PC-9 (cell line): ENCODE data around the gene SIK3. TPM values are rescaled to one million over a fixed set of nuclear protein-coding genes. Genes with fewer than 3 reads are reported as not detected.

ENCODE experiments used
- BruUV-seq: library from RNA; stranded (reverse); fragments of 400-500 nt; replicated peaks from 2 replicates; lab custom pipeline; 2021; lab: Mats Ljungman, UMichigan
- CTCF ChIA-PET: fragments of 300-600 bp; sonication (Branson Sonifier 250); formaldehyde crosslinking; loops from one replicate; lab custom pipeline; 2022; ENCODE audit warnings: antibody characterized with exemption; lab: Charles Lee
- POLR2A ChIA-PET: fragments of 300-600 bp; sonication (Branson Sonifier 250); formaldehyde crosslinking; loops from one replicate; lab custom pipeline; 2022; ENCODE audit warnings: antibody characterized with exemption; ENCODE audit not compliant: unreplicated experiment; lab: Charles Lee
- DNase-seq, 2 experiments: peaks; one replicate each; pipeline versions ENCODE4 v3.0.0 to v3.0.0-alpha.2; 2015 to 2022; ENCODE audit warnings: mixed read lengths in 1 of 2
- H2AFZ ChIP-seq: fragments of 200-600 bp; sonication (generic); 2 replicates; pipeline ENCODE4 v1.8.1; 2017; ENCODE audit warnings: antibody characterized with exemption
- H3F3A ChIP-seq: fragments of 200-600 bp; sonication (generic); 2 replicates; pipeline ENCODE4 v1.8.1; 2017; ENCODE audit warnings: antibody characterized with exemption, mild to moderate bottlenecking, low read depth; ENCODE audit not compliant: insufficient read depth
- H3K27ac ChIP-seq: fragments of 200-600 bp; sonication (generic); 2 replicates; pipeline ENCODE4 v1.6.1; 2016; ENCODE audit warnings: mixed run types
- H3K27me3 ChIP-seq: fragments of 200-600 bp; sonication (generic); 2 replicates; pipeline ENCODE4 v1.6.1; 2016; ENCODE audit warnings: low read depth, mixed run types; ENCODE audit not compliant: insufficient read depth
- H3K36me3 ChIP-seq: fragments of 200-600 bp; sonication (generic); 2 replicates; pipeline ENCODE4 v1.6.1; 2016; ENCODE audit warnings: low read depth, mixed run types
- H3K4me1 ChIP-seq: fragments of 200-600 bp; sonication (generic); replicated peaks from 2 replicates; pipeline ENCODE4 v1.6.1; 2016; ENCODE audit warnings: mixed run types; ENCODE audit not compliant: insufficient read depth
- H3K4me2 ChIP-seq: fragments of 200-600 bp; sonication (generic); 2 replicates; pipeline ENCODE4 v1.6.1; 2017; ENCODE audit warnings: mixed run types
- H3K4me3 ChIP-seq: fragments of 200-600 bp; sonication (generic); 2 replicates; pipeline ENCODE4 v1.6.1; 2016; ENCODE audit warnings: mixed run types
- H3K79me2 ChIP-seq: fragments of 200-600 bp; sonication (generic); 2 replicates; pipeline ENCODE4 v1.6.1; 2017; ENCODE audit warnings: low read depth, mixed run types
- H3K9me2 ChIP-seq: fragments of 200-600 bp; sonication (generic); 2 replicates; pipeline ENCODE4 v1.8.1; 2017; ENCODE audit warnings: mild to moderate bottlenecking; ENCODE audit not compliant: insufficient read depth
- H3K9me3 ChIP-seq: fragments of 200-600 bp; sonication (generic); 2 replicates; pipeline ENCODE4 v1.8.1; 2016; ENCODE audit warnings: low read depth; ENCODE audit not compliant: insufficient read depth
- H4K20me1 ChIP-seq: fragments of 200-600 bp; sonication (generic); 2 replicates; pipeline ENCODE4 v1.8.1; 2017; ENCODE audit not compliant: insufficient read depth
- EZH2 ChIP-seq: fragments of 200-600 bp; sonication (generic); IDR thresholded peaks from 2 replicates; pipeline ENCODE4 v1.8.0; 2017; ENCODE audit warnings: antibody characterized with exemption, low read depth
- intact Hi-C: fragments of 100-400 bp; cut with micrococcal nuclease; formaldehyde crosslinking; loops from one replicate; pipeline ENCODE4 v1.10.0; 2022; ENCODE audit not compliant: unreplicated experiment
- total RNA-seq: library from RNA; stranded (reverse); gene quantifications from 2 replicates; pipeline ENCODE4 v1.2.3, GENCODE V29; 2021
- TF ChIP-seq, protein P1 (sequence below): fragments of 200-600 bp; sonication (generic); conservative IDR thresholded peaks from 2 replicates; pipeline ENCODE4 v1.6.1; 2017; ENCODE audit warnings: mixed run types, antibody characterized with exemption, mild to moderate bottlenecking, moderate library complexity

Gene SIK3
- total RNA-seq, 1 experiment from 2014 or later: 30.2 TPM

- Histone ChIP-seq H3K79me2 (no peaks in the 10 kb centered on the region), H3K27ac (no peak overlapping the region), H3K27me3 (no peaks in the 10 kb centered on the region), H3K4me3 (no peak overlapping the region), H3K9me3 (no peaks in the 10 kb centered on the region), H4K20me1 (no peaks in the 10 kb centered on the region), H2AFZ (no peak overlapping the region), H3K36me3 (no peaks in the 10 kb centered on the region), H3F3A (peaks cover 5% of the 10 kb centered on the region), H3K4me2 (no peak overlapping the region), H3K9me2 (no peaks in the 10 kb centered on the region), H3K4me1 (peaks cover 8% of the 10 kb centered on the region; the same call in 1 of the 2 replicates)
- ChIA-PET POLR2A (interaction anchor here (0.7 kb wide), 1 partner anchor 436 kb away, joined by 3 read pairs; no protein-coding TSS in a partner anchor), CTCF (no interaction called here)
- no TSS peak for BruUV-seq
- intact Hi-C loops: no loop called here
- no peak for DNase-seq
- TF ChIP-seq, protein P1, sequence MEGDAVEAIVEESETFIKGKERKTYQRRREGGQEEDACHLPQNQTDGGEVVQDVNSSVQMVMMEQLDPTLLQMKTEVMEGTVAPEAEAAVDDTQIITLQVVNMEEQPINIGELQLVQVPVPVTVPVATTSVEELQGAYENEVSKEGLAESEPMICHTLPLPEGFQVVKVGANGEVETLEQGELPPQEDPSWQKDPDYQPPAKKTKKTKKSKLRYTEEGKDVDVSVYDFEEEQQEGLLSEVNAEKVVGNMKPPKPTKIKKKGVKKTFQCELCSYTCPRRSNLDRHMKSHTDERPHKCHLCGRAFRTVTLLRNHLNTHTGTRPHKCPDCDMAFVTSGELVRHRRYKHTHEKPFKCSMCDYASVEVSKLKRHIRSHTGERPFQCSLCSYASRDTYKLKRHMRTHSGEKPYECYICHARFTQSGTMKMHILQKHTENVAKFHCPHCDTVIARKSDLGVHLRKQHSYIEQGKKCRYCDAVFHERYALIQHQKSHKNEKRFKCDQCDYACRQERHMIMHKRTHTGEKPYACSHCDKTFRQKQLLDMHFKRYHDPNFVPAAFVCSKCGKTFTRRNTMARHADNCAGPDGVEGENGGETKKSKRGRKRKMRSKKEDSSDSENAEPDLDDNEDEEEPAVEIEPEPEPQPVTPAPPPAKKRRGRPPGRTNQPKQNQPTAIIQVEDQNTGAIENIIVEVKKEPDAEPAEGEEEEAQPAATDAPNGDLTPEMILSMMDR: no peak
- no peak for TF ChIP-seq EZH2
Observed at GRCh38 chr11:116794851-116795250, 303.4 kb downstream of the SIK3 start.

DNA sequence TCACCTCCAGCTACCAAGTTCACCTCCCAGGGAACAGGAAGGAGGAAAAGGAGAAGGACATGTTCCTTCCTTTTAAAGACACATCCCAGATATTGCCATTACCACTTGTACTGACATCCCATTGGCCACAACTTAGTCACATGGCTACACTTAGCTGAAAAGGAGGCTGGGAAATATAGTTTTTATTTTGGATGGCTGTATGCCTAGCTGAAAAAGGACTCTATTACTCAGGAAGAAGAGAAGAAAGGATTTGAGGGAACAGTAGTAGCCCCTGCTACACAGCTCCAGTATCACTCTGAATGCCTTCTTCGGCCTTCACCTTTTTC, 304.5 kb downstream of the SIK3 start:
- Histone ChIP-seq H3K27me3 (no peaks in the 10 kb centered on the region), H4K20me1 (no peaks in the 10 kb centered on the region), H3K4me2 (no peak overlapping the region), H3K9me2 (no peaks in the 10 kb centered on the region), H3K79me2 (no peaks in the 10 kb centered on the region), H3K36me3 (no peaks in the 10 kb centered on the region), H3K4me3 (no peak overlapping the region), H3F3A (peaks cover 5% of the 10 kb centered on the region), H3K27ac (no peak overlapping the region), H2AFZ (no peak overlapping the region; the same call in 1 of the 2 replicates), H3K9me3 (no peaks in the 10 kb centered on the region), H3K4me1 (peaks cover 8% of the 10 kb centered on the region; the same call in 1 of the 2 replicates)
- no peak for DNase-seq
- ChIA-PET CTCF (interaction anchor here (1.3 kb wide), 1 partner anchor 42 kb away, joined by 4 read pairs; no protein-coding TSS in a partner anchor), POLR2A (interaction anchor here (0.7 kb wide), 1 partner anchor 285 kb away, joined by 7 read pairs; no protein-coding TSS in a partner anchor)
- no TSS peak for BruUV-seq
- intact Hi-C loops: no loop called here
- TF ChIP-seq, protein P1: no peak
- TF ChIP-seq EZH2: no peak

Other genes starting within 250 kb of the SIK3 start
- 83.7 and 91.3 TPM in 2 replicates for gene PAFAH1B2, start 45.9 kb upstream of the SIK3 start, total RNA-seq
- gene SIDT2, start 80.3 kb upstream of the SIK3 start, total RNA-seq: 20.1 and 20.3 TPM in 2 replicates
- 11.0 and 16.9 TPM in 2 replicates for gene TAGLN, start 100.9 kb upstream of the SIK3 start, total RNA-seq
- gene PCSK7, start 133.6 kb upstream of the SIK3 start, total RNA-seq: 41.6 and 50.4 TPM in 2 replicates
- gene RNF214, start 134.2 kb upstream of the SIK3 start, total RNA-seq: 27.2 and 28.1 TPM in 2 replicates
- 5.7 and 8.8 TPM in 2 replicates for gene BACE1-AS, start 192.9 kb upstream of the SIK3 start, total RNA-seq
- gene BACE1, start 217.8 kb upstream of the SIK3 start, total RNA-seq: 9.6 and 10.6 TPM in 2 replicates
- gene CEP164, start 229.4 kb upstream of the SIK3 start, total RNA-seq: 33.0 and 33.9 TPM in 2 replicates